A673 (cell line): ENCODE results near the gene ITGA6.

ENCODE experiments used
- EZH2 ChIP-seq: fragments of 200-600 bp; sonication (generic); IDR thresholded peaks from 2 replicates; pipeline ENCODE4 v1.6.1; 2017; ENCODE audit warnings: borderline replicate concordance, low read depth, mild to moderate bottlenecking, mixed read lengths, antibody characterized with exemption, low read length; ENCODE audit not compliant: poor library complexity, severe bottlenecking
- TF ChIP-seq, protein P1 (sequence below): fragments of 300-800, 200-600 bp; sonication (generic); conservative IDR thresholded peaks from 2 replicates; pipeline ENCODE4 v1.5.1; 2017; ENCODE audit warnings: low read depth, mild to moderate bottlenecking, antibody characterized with exemption, low read length, moderate library complexity, mixed read lengths

DNA sequence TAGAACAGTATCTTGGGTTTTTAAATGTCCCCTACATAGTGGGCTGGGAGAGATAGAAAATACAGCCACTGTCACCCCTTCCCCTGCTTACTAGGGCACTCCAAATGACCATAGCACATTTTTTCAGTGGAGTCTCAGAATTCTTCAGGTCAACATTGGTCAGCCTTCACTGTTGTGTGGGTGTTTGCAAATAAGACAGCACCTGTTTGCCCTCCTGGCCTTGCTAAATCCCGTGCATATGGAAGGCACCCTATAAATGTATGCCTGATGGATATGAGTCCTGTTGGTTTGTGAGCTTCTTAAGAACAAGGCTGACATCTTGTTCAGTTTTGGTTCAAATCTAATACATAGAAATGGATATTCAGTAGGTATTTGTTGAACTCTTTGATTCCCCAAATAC is 12.5 kb downstream of the ITGA6 start:
- TF ChIP-seq, protein P1, sequence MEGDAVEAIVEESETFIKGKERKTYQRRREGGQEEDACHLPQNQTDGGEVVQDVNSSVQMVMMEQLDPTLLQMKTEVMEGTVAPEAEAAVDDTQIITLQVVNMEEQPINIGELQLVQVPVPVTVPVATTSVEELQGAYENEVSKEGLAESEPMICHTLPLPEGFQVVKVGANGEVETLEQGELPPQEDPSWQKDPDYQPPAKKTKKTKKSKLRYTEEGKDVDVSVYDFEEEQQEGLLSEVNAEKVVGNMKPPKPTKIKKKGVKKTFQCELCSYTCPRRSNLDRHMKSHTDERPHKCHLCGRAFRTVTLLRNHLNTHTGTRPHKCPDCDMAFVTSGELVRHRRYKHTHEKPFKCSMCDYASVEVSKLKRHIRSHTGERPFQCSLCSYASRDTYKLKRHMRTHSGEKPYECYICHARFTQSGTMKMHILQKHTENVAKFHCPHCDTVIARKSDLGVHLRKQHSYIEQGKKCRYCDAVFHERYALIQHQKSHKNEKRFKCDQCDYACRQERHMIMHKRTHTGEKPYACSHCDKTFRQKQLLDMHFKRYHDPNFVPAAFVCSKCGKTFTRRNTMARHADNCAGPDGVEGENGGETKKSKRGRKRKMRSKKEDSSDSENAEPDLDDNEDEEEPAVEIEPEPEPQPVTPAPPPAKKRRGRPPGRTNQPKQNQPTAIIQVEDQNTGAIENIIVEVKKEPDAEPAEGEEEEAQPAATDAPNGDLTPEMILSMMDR, result no peak
- no peak for TF ChIP-seq EZH2
